Non-pigmented ciliary epithelial cell (primary cell): Measurements from ENCODE around the gene GMPPB.
"Not testable (repeated sequence)": the region's sequence is repeated elsewhere in the genome, so short reads cannot be mapped to it uniquely, and the experiment has no call there.

Source experiments
- DNase-seq: peaks from one replicate; pipeline ENCODE4 v3.0.0-alpha.2; 2010; ENCODE audit warnings: low read depth

GMPPB gene

GRCh38 chr3:49723628-49724551, at the start of gene GMPPB:
Gene GMPPB, minus strand, starts transcription at chr3:49723951. Its CDS starts 225 bp downstream, at chr3:49723726.
- peak; percentile 83 for DNase-seq

GRCh38 chr3:49772703-49773102, 49.0 kb upstream of the GMPPB start:
- no peak for DNase-seq

- no peak for DNase-seq
Measured at GRCh38 chr3:49771340-49771938, 47.7 kb upstream of the GMPPB start.

GRCh38 chr3:49769926-49770325, 46.2 kb upstream of the GMPPB start:
- DNase-seq = no peak

GRCh38 chr3:49769286-49769915, 45.6 kb upstream of the GMPPB start:
- no peak for DNase-seq

GRCh38 chr3:49763981-49764380, 40.2 kb upstream of the GMPPB start:
- no peak for DNase-seq

- DNase-seq = no peak
Measured at GRCh38 chr3:49761661-49762060, 37.9 kb upstream of the GMPPB start.

GRCh38 chr3:49759226-49759625, 35.5 kb upstream of the GMPPB start:
- DNase-seq = no peak

- no peak for DNase-seq
Measured at GRCh38 chr3:49757197-49757596, 33.4 kb upstream of the GMPPB start.

- DNase-seq = no peak
Measured at GRCh38 chr3:49756036-49756435, 32.3 kb upstream of the GMPPB start.

GRCh38 chr3:49754536-49754935, 30.8 kb upstream of the GMPPB start:
- DNase-seq = no peak

GRCh38 chr3:49751501-49751900, 27.8 kb upstream of the GMPPB start:
- no peak for DNase-seq

- peak; percentile 14 for DNase-seq
Measured at GRCh38 chr3:49750056-49750455, 26.3 kb upstream of the GMPPB start.

- DNase-seq = not testable (repeated sequence)
Measured at GRCh38 chr3:49748874-49749273, 25.1 kb upstream of the GMPPB start.

GRCh38 chr3:49747792-49748480, 24.2 kb upstream of the GMPPB start:
- peak; percentile 89 for DNase-seq

- no peak for DNase-seq
Measured at GRCh38 chr3:49745986-49746385, 22.2 kb upstream of the GMPPB start.

- no peak for DNase-seq
Measured at GRCh38 chr3:49740427-49740826, 16.7 kb upstream of the GMPPB start.

GRCh38 chr3:49738067-49738713, 14.4 kb upstream of the GMPPB start:
- DNase-seq = no peak

GRCh38 chr3:49734752-49735151, 11.0 kb upstream of the GMPPB start:
- DNase-seq = no peak

GRCh38 chr3:49733551-49733950, 9.8 kb upstream of the GMPPB start:
- DNase-seq = no peak

- DNase-seq = no peak
Measured at GRCh38 chr3:49732597-49732996, 8.8 kb upstream of the GMPPB start.
